Activated CD8-positive, alpha-beta T cell treated with anti-CD3 and anti-CD28 coated beads for 36 hours (primary cell): ENCODE measurements around the gene AP4E1. TPM values are rescaled to one million over a fixed set of nuclear protein-coding genes. Genes with fewer than 3 reads are reported as not detected.
"Not testable (repeated sequence)": the region's sequence is repeated elsewhere in the genome, so short reads cannot be mapped to it uniquely, and the experiment has no call there.

Experiments used
- ATAC-seq: fragments of 200-7000 bp; cut with Tn5 transposase; one replicate; pipeline ENCODE4 v1.10.0; 2021; ENCODE audit warnings: mild to moderate bottlenecking, moderate library complexity
- CTCF ChIA-PET: fragments of 350-600 bp; sonication (Branson Sonifier 250); formaldehyde crosslinking; loops from one replicate; lab custom pipeline; 2021; ENCODE audit warnings: antibody characterized with exemption; lab: Charles Lee
- POLR2A ChIA-PET: fragments of 350-600 bp; sonication (Branson Sonifier 250); formaldehyde crosslinking; loops from one replicate; lab custom pipeline; 2021; ENCODE audit warnings: antibody characterized with exemption; lab: Charles Lee
- DNase-seq: peaks from one replicate; pipeline ENCODE4 v3.0.0-alpha.2; 2020
- H3K27ac Mint-ChIP-seq: one replicate; pipeline ENCODE4 v1.8.0; 2021; ENCODE audit warnings: mild to moderate bottlenecking, mixed read lengths
- H3K27me3 Mint-ChIP-seq: one replicate; pipeline ENCODE4 v1.8.0; 2021; ENCODE audit warnings: mixed read lengths
- H3K36me3 Mint-ChIP-seq: one replicate; pipeline ENCODE4 v1.8.0; 2021; ENCODE audit warnings: low read depth, mixed read lengths
- H3K4me1 Mint-ChIP-seq: one replicate; pipeline ENCODE4 v1.8.0; 2021; ENCODE audit warnings: low read depth, mixed read lengths
- H3K4me3 Mint-ChIP-seq: one replicate; pipeline ENCODE4 v1.8.0; 2021; ENCODE audit warnings: mild to moderate bottlenecking, moderate library complexity, mixed read lengths
- H3K9me3 Mint-ChIP-seq: one replicate; pipeline ENCODE4 v1.8.0; 2021; ENCODE audit warnings: mixed read lengths
- intact Hi-C: fragments of 100-400 bp; cut with micrococcal nuclease; formaldehyde crosslinking; loops from one replicate; pipeline ENCODE4 v1.10.0; 2022
- total RNA-seq, 2 experiments: library from RNA; stranded (reverse); gene quantifications; one replicate each; pipeline ENCODE4 v1.2.3, GENCODE V29; 2021
- TF ChIP-seq, protein P1 (sequence below): fragments of 200-600 bp; IDR thresholded peaks from one replicate; pipeline ENCODE4 v1.8.0; 2022; ENCODE audit warnings: antibody characterized with exemption, mild to moderate bottlenecking

The AP4E1 gene
- total RNA-seq, 2 experiments from 2014 or later, result 16.6 TPM

GRCh38 chr15:51024735-51025453 is 116.4 kb downstream of the AP4E1 start:
- no peak overlapping the region for H3K27ac Mint-ChIP-seq
- peaks cover 3% of the 10 kb centered on the region for H3K36me3 Mint-ChIP-seq
- DNase-seq, result no peak
- ChIA-PET CTCF (no interaction called here), POLR2A (no interaction called here)
- H3K4me3 Mint-ChIP-seq, result no peak overlapping the region
- intact Hi-C loops, result no loop called here
- ATAC-seq, result no peak
- no peaks in the 10 kb centered on the region for H3K4me1 Mint-ChIP-seq
- TF ChIP-seq, protein P1, sequence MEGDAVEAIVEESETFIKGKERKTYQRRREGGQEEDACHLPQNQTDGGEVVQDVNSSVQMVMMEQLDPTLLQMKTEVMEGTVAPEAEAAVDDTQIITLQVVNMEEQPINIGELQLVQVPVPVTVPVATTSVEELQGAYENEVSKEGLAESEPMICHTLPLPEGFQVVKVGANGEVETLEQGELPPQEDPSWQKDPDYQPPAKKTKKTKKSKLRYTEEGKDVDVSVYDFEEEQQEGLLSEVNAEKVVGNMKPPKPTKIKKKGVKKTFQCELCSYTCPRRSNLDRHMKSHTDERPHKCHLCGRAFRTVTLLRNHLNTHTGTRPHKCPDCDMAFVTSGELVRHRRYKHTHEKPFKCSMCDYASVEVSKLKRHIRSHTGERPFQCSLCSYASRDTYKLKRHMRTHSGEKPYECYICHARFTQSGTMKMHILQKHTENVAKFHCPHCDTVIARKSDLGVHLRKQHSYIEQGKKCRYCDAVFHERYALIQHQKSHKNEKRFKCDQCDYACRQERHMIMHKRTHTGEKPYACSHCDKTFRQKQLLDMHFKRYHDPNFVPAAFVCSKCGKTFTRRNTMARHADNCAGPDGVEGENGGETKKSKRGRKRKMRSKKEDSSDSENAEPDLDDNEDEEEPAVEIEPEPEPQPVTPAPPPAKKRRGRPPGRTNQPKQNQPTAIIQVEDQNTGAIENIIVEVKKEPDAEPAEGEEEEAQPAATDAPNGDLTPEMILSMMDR, result no peak
- H3K9me3 Mint-ChIP-seq, result peaks cover under 1% of the 10 kb centered on the region
- no peaks in the 10 kb centered on the region for H3K27me3 Mint-ChIP-seq

GRCh38 chr15:51025454-51025846 is 117.0 kb downstream of the AP4E1 start:
- no peaks in the 10 kb centered on the region for H3K9me3 Mint-ChIP-seq
- H3K4me1 Mint-ChIP-seq, result no peaks in the 10 kb centered on the region
- H3K27ac Mint-ChIP-seq, result no peak overlapping the region
- no peak overlapping the region for H3K4me3 Mint-ChIP-seq
- ChIA-PET CTCF (no interaction called here), POLR2A (interaction anchor here (0.6 kb wide), 1 partner anchor 253 kb away, joined by 3 read pairs; no protein-coding TSS in a partner anchor)
- ATAC-seq, result no peak
- TF ChIP-seq, protein P1, result no peak
- intact Hi-C loops, result no loop called here
- peaks cover 2% of the 10 kb centered on the region for H3K36me3 Mint-ChIP-seq
- DNase-seq, result no peak
- no peaks in the 10 kb centered on the region for H3K27me3 Mint-ChIP-seq

- POLR2A ChIA-PET, result no interaction called here
- no peak overlapping the region for H3K4me3 Mint-ChIP-seq
- no peaks in the 10 kb centered on the region for H3K4me1 Mint-ChIP-seq
- ATAC-seq (no peak), DNase-seq (no peak)
- no peaks in the 10 kb centered on the region for H3K9me3 Mint-ChIP-seq
- H3K36me3 Mint-ChIP-seq, result no peaks in the 10 kb centered on the region
- CTCF ChIA-PET, result no interaction called here
- intact Hi-C loops, result no loop called here
- no peaks in the 10 kb centered on the region for H3K27me3 Mint-ChIP-seq
- no peak overlapping the region for H3K27ac Mint-ChIP-seq
- TF ChIP-seq, protein P1, result no peak
Observed at GRCh38 chr15:51030649-51031316, 122.3 kb downstream of the AP4E1 start.

DNA sequence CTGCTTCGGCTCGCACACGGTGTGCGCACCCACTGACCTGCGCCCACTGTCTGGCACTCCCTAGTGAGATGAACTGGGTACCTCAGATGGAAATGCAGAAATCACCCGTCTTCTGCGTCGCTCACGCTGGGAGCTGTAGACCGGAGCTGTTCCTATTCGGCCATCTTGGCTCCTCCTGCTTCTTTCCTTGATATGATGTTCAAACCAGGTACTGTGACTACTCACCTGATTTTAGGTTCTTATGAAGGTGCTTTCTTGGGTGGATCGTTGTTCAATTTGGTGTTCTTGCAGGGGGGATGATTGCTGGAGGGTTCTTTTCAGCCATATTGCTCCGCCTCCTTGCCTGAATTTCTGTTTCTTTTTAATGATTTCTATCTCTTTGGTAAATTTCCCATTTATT is 129.0 kb downstream of the AP4E1 start:
- H3K36me3 Mint-ChIP-seq, intact Hi-C loops, H3K4me3 Mint-ChIP-seq: not testable (repeated sequence)

GRCh38 chr15:51038162-51038973 is 129.9 kb downstream of the AP4E1 start:
- Mint-ChIP-seq H3K36me3 (peaks cover 1% of the 10 kb centered on the region), H3K27me3 (no peaks in the 10 kb centered on the region), H3K9me3 (peaks cover 1% of the 10 kb centered on the region), H3K4me3 (no peak overlapping the region), H3K27ac (no peak overlapping the region), H3K4me1 (no peaks in the 10 kb centered on the region)
- intact Hi-C loops, result no loop called here
- no peak for ATAC-seq
- ChIA-PET CTCF (no interaction called here), POLR2A (no interaction called here)
- DNase-seq, result no peak
- TF ChIP-seq, protein P1, result no peak

More for the DNA sequence above, 129.0 kb downstream of the AP4E1 start:
- H3K9me3 Mint-ChIP-seq, H3K4me1 Mint-ChIP-seq, POLR2A ChIA-PET, H3K27ac Mint-ChIP-seq, DNase-seq, ATAC-seq, H3K27me3 Mint-ChIP-seq, CTCF ChIA-PET: not testable (repeated sequence)
